Activated CD4-positive, alpha-beta memory T cell treated with anti-CD3 and anti-CD28 coated beads for 36 hours (primary cell): ENCODE data around the gene STON1. TPM values are rescaled to one million over a fixed set of nuclear protein-coding genes. Genes with fewer than 3 reads are reported as not detected.

Experiments
- total RNA-seq, 2 experiments: library from RNA; stranded (reverse); gene quantifications; one replicate each; pipeline ENCODE4 v1.2.3, GENCODE V29; 2021

Gene STON1
- total RNA-seq, 2 experiments from 2014 or later = 1.2 TPM

Other genes starting within 250 kb of the STON1 start
- 10 to 100 TPM; 45.7 to 47.0 TPM for gene FOXN2, start 215.5 kb upstream of the STON1 start, total RNA-seq
- gene PPP1R21, start 89.4 kb upstream of the STON1 start, total RNA-seq = 10 to 100 TPM; 18.7 to 19.6 TPM
- not detected for gene GTF2A1L, start 87.7 kb downstream of the STON1 start, total RNA-seq
- gene LHCGR, start 225.6 kb downstream of the STON1 start, total RNA-seq = not detected